ENCODE results near the gene CTXN1. TPM values are rescaled to one million over a fixed set of nuclear protein-coding genes. Genes with fewer than 3 reads are reported as not detected.

Gene CTXN1
- total and polyA plus RNA-seq, 2 donors (not counting 1 experiment from before 2014, with no cell fraction given) = 0.66 to 0.85 TPM

- TF ChIP-seq CTCF (conservative IDR thresholded peaks at IDR 0.05 in 1 of 2, IDR thresholded peaks at IDR 0.05 in 1 of 2; ENCODE audit: low read depth in 1 of 2, low read length in 2 of 2) = no peak
- TF ChIP-seq EZH2 (IDR thresholded peaks at IDR 0.05; ENCODE audit: low read length, missing control alignments) = no peak
- H3K79me2 ChIP-seq (ENCODE audit: control insufficient read depth, insufficient read depth, low read length) = peaks cover 29% of the 10 kb centered on the region
- H4K20me1 ChIP-seq (ENCODE audit: control insufficient read depth, extremely low read depth, insufficient read depth, low read length) = no peaks in the 10 kb centered on the region
- H3K4me3 ChIP-seq (replicated peaks in 1 of 4; ENCODE audit: control extremely low read depth in 1 of 4, insufficient read depth in 1 of 4, low read depth in 3 of 4, low read length in 4 of 4) = no peak overlapping the region
- peaks cover 6% of the 10 kb centered on the region for H3K4me1 ChIP-seq (ENCODE audit: control insufficient read depth, extremely low read depth, insufficient read depth, low read length)
- H3K36me3 ChIP-seq (ENCODE audit: control insufficient read depth, insufficient read depth, low read length) = peaks cover 23% of the 10 kb centered on the region
- no peak for DNase-seq (ENCODE audit: low read depth in 2 of 2)
- H2AFZ ChIP-seq (ENCODE audit: low read length) = no peak overlapping the region
- H3K27ac ChIP-seq (ENCODE audit: insufficient read depth, low read length) = no peak overlapping the region
- no peak overlapping the region for H3K9ac ChIP-seq (ENCODE audit: insufficient read depth, low read length)
- H3K9me3 ChIP-seq (ENCODE audit: control insufficient read depth, insufficient read depth, low read depth, low read length) = no peaks in the 10 kb centered on the region
- H3K27me3 ChIP-seq (ENCODE audit: control insufficient read depth, insufficient read depth, low read length) = no peaks in the 10 kb centered on the region
- no peak overlapping the region for H3K4me2 ChIP-seq (ENCODE audit: extremely low read depth, insufficient read depth, low read length)
These were observed 18.4 kb downstream of the CTXN1 start for GRCh38 chr19:7907544-7907943.

- Histone ChIP-seq H3K4me1 (ENCODE audit: control insufficient read depth, extremely low read depth, insufficient read depth, low read length) (peaks cover 6% of the 10 kb centered on the region), H2AFZ (ENCODE audit: low read length) (no peak overlapping the region), H3K4me3 (replicated peaks in 1 of 4; ENCODE audit: control extremely low read depth in 1 of 4, insufficient read depth in 1 of 4, low read depth in 3 of 4, low read length in 4 of 4) (no peak overlapping the region), H3K79me2 (ENCODE audit: control insufficient read depth, insufficient read depth, low read length) (peaks cover 29% of the 10 kb centered on the region), H3K9ac (ENCODE audit: insufficient read depth, low read length) (no peak overlapping the region), H3K4me2 (ENCODE audit: extremely low read depth, insufficient read depth, low read length) (no peak overlapping the region), H4K20me1 (ENCODE audit: control insufficient read depth, extremely low read depth, insufficient read depth, low read length) (no peaks in the 10 kb centered on the region), H3K27ac (ENCODE audit: insufficient read depth, low read length) (no peak overlapping the region), H3K27me3 (ENCODE audit: control insufficient read depth, insufficient read depth, low read length) (no peaks in the 10 kb centered on the region), H3K36me3 (ENCODE audit: control insufficient read depth, insufficient read depth, low read length) (peaks cover 21% of the 10 kb centered on the region), H3K9me3 (ENCODE audit: control insufficient read depth, insufficient read depth, low read depth, low read length) (no peaks in the 10 kb centered on the region)
- TF ChIP-seq CTCF (conservative IDR thresholded peaks at IDR 0.05 in 1 of 2, IDR thresholded peaks at IDR 0.05 in 1 of 2; ENCODE audit: low read depth in 1 of 2, low read length in 2 of 2) (no peak), EZH2 (IDR thresholded peaks at IDR 0.05; ENCODE audit: low read length, missing control alignments) (no peak)
- no peak for DNase-seq (ENCODE audit: low read depth in 2 of 2)
These were observed 18.8 kb downstream of the CTXN1 start for GRCh38 chr19:7907122-7907521.

- H3K79me2 ChIP-seq (ENCODE audit: control insufficient read depth, insufficient read depth, low read length) = peaks cover 29% of the 10 kb centered on the region
- H3K4me2 ChIP-seq (ENCODE audit: extremely low read depth, insufficient read depth, low read length) = no peak overlapping the region
- no peaks in the 10 kb centered on the region for H3K9me3 ChIP-seq (ENCODE audit: control insufficient read depth, insufficient read depth, low read depth, low read length)
- peaks cover 6% of the 10 kb centered on the region for H3K4me1 ChIP-seq (ENCODE audit: control insufficient read depth, extremely low read depth, insufficient read depth, low read length)
- H3K9ac ChIP-seq (ENCODE audit: insufficient read depth, low read length) = no peak overlapping the region
- H3K27ac ChIP-seq (ENCODE audit: insufficient read depth, low read length) = no peak overlapping the region
- H2AFZ ChIP-seq (ENCODE audit: low read length) = no peak overlapping the region
- no peaks in the 10 kb centered on the region for H3K27me3 ChIP-seq (ENCODE audit: control insufficient read depth, insufficient read depth, low read length)
- peaks cover 16% of the 10 kb centered on the region for H3K36me3 ChIP-seq (ENCODE audit: control insufficient read depth, insufficient read depth, low read length)
- H4K20me1 ChIP-seq (ENCODE audit: control insufficient read depth, extremely low read depth, insufficient read depth, low read length) = no peaks in the 10 kb centered on the region
- TF ChIP-seq EZH2 (IDR thresholded peaks at IDR 0.05; ENCODE audit: low read length, missing control alignments) = no peak
- TF ChIP-seq CTCF (conservative IDR thresholded peaks at IDR 0.05 in 1 of 2, IDR thresholded peaks at IDR 0.05 in 1 of 2; ENCODE audit: low read depth in 1 of 2, low read length in 2 of 2) = no peak
- H3K4me3 ChIP-seq (replicated peaks in 1 of 4; ENCODE audit: control extremely low read depth in 1 of 4, insufficient read depth in 1 of 4, low read depth in 3 of 4, low read length in 4 of 4) = no peak overlapping the region
- no peak for DNase-seq (ENCODE audit: low read depth in 2 of 2)
These were observed 20.1 kb downstream of the CTXN1 start for GRCh38 chr19:7905859-7906258.
